Measurements from ENCODE around the gene RAB8A. TPM values are rescaled to one million over a fixed set of nuclear protein-coding genes. Genes with fewer than 3 reads are reported as not detected.

The RAB8A gene
- polyA plus RNA-seq: 132 TPM

- Mint-ChIP-seq H3K27ac (peak within 1 kb of the TSS; percentile 87 to 97 (median 93)), H3K4me1 (peaks cover 20 to 34% (median 23%) of the 10 kb centered on the region in 3 donors), H3K36me3 (no peaks in the 10 kb centered on the region), H3K4me3 (peak within 1 kb of the TSS; percentile 91 to 99 (median 98)), H3K9me3 (no peaks in the 10 kb centered on the region), H3K27me3 (no peaks in the 10 kb centered on the region)
Measured at GRCh38 chr19:16111160-16111908, at the start of gene RAB8A. RAB8A (plus strand) TSS chr19:16111889; CDS start chr19:16111902, 13 bp downstream.

- peaks cover 7 to 12% (median 11%) of the 10 kb centered on the region in 3 donors for H3K4me1 Mint-ChIP-seq
- no peaks in the 10 kb centered on the region for H3K9me3 Mint-ChIP-seq
- no peaks in the 10 kb centered on the region for H3K27me3 Mint-ChIP-seq
- H3K36me3 Mint-ChIP-seq: peaks cover 1% of the 10 kb centered on the region
- no peak overlapping the region for H3K4me3 Mint-ChIP-seq
- H3K27ac Mint-ChIP-seq: no peak overlapping the region
Measured at GRCh38 chr19:16061943-16062342, 49.7 kb upstream of the RAB8A start.

GRCh38 chr19:16062789-16063188 is 48.9 kb upstream of the RAB8A start:
- Mint-ChIP-seq H3K27ac (peak overlapping the region in 2 of 3 donors; percentile 9 to 73), H3K36me3 (peaks cover 1% of the 10 kb centered on the region), H3K4me1 (peaks cover 7 to 12% (median 11%) of the 10 kb centered on the region in 3 donors), H3K27me3 (no peaks in the 10 kb centered on the region), H3K4me3 (no peak overlapping the region), H3K9me3 (no peaks in the 10 kb centered on the region)

- Mint-ChIP-seq H3K27me3 (no peaks in the 10 kb centered on the region), H3K9me3 (no peaks in the 10 kb centered on the region), H3K4me3 (no peak overlapping the region), H3K36me3 (no peaks in the 10 kb centered on the region), H3K27ac (no peak overlapping the region), H3K4me1 (peaks cover 7 to 12% (median 11%) of the 10 kb centered on the region in 3 donors)
Measured at GRCh38 chr19:16064209-16064889, 47.3 kb upstream of the RAB8A start.

- Mint-ChIP-seq H3K27ac (peak overlapping the region in 2 of 3 donors; percentile 19 to 60), H3K4me1 (peaks cover 12 to 19% (median 17%) of the 10 kb centered on the region in 3 donors), H3K4me3 (peak overlapping the region in 1 of 4 donors; percentile 4), H3K27me3 (no peaks in the 10 kb centered on the region), H3K9me3 (no peaks in the 10 kb centered on the region), H3K36me3 (no peaks in the 10 kb centered on the region)
Measured at GRCh38 chr19:16066611-16067104, 45.0 kb upstream of the RAB8A start.

GRCh38 chr19:16067205-16067938 is 44.3 kb upstream of the RAB8A start:
- H3K27me3 Mint-ChIP-seq: no peaks in the 10 kb centered on the region
- no peaks in the 10 kb centered on the region for H3K9me3 Mint-ChIP-seq
- no peaks in the 10 kb centered on the region for H3K36me3 Mint-ChIP-seq
- peaks cover 12 to 19% (median 18%) of the 10 kb centered on the region in 3 donors for H3K4me1 Mint-ChIP-seq
- no peak overlapping the region for H3K4me3 Mint-ChIP-seq
- no peak overlapping the region for H3K27ac Mint-ChIP-seq

GRCh38 chr19:16068696-16069259 is 42.9 kb upstream of the RAB8A start:
- no peaks in the 10 kb centered on the region for H3K27me3 Mint-ChIP-seq
- no peaks in the 10 kb centered on the region for H3K36me3 Mint-ChIP-seq
- H3K4me3 Mint-ChIP-seq: no peak overlapping the region
- H3K9me3 Mint-ChIP-seq: no peaks in the 10 kb centered on the region
- H3K4me1 Mint-ChIP-seq: peaks cover 8 to 14% (median 13%) of the 10 kb centered on the region in 3 donors
- H3K27ac Mint-ChIP-seq: no peak overlapping the region

- H3K9me3 Mint-ChIP-seq: no peaks in the 10 kb centered on the region
- peaks cover 9 to 21% (median 20%) of the 10 kb centered on the region in 3 donors for H3K4me1 Mint-ChIP-seq
- no peak overlapping the region for H3K27ac Mint-ChIP-seq
- H3K27me3 Mint-ChIP-seq: no peaks in the 10 kb centered on the region
- H3K4me3 Mint-ChIP-seq: peak overlapping the region in 3 of 4 donors; percentile 59 to 88 (median 75)
- H3K36me3 Mint-ChIP-seq: no peaks in the 10 kb centered on the region
Measured at GRCh38 chr19:16069813-16070365, 41.8 kb upstream of the RAB8A start.

- Mint-ChIP-seq H3K4me3 (peak overlapping the region in 3 of 4 donors; percentile 59 to 88 (median 75)), H3K27me3 (no peaks in the 10 kb centered on the region), H3K9me3 (no peaks in the 10 kb centered on the region), H3K27ac (no peak overlapping the region), H3K4me1 (peaks cover 11 to 22% (median 22%) of the 10 kb centered on the region in 3 donors), H3K36me3 (no peaks in the 10 kb centered on the region)
Measured at GRCh38 chr19:16070366-16070990, 41.2 kb upstream of the RAB8A start.

GRCh38 chr19:16071072-16071691 is 40.5 kb upstream of the RAB8A start:
- Mint-ChIP-seq H3K9me3 (no peaks in the 10 kb centered on the region), H3K27me3 (no peaks in the 10 kb centered on the region), H3K4me1 (peaks cover 11 to 25% (median 25%) of the 10 kb centered on the region in 3 donors), H3K4me3 (peak overlapping the region in 2 of 4 donors; percentile 75 to 88), H3K36me3 (no peaks in the 10 kb centered on the region), H3K27ac (peak overlapping the region in 2 of 3 donors; percentile 75 to 84)

- H3K27ac Mint-ChIP-seq: peak overlapping the region; percentile 75 to 93 (median 89)
- peaks cover 11 to 29% (median 28%) of the 10 kb centered on the region in 3 donors for H3K4me1 Mint-ChIP-seq
- H3K36me3 Mint-ChIP-seq: no peaks in the 10 kb centered on the region
- peak overlapping the region in 1 of 4 donors; percentile 80 for H3K4me3 Mint-ChIP-seq
- no peaks in the 10 kb centered on the region for H3K9me3 Mint-ChIP-seq
- H3K27me3 Mint-ChIP-seq: no peaks in the 10 kb centered on the region
Measured at GRCh38 chr19:16073481-16073880, 38.2 kb upstream of the RAB8A start.

GRCh38 chr19:16073988-16074387 is 37.7 kb upstream of the RAB8A start:
- H3K4me1 Mint-ChIP-seq: peaks cover 16 to 34% (median 33%) of the 10 kb centered on the region in 3 donors
- H3K27ac Mint-ChIP-seq: peak overlapping the region; percentile 68 to 93 (median 89)
- no peaks in the 10 kb centered on the region for H3K9me3 Mint-ChIP-seq
- peak overlapping the region; percentile 31 to 80 (median 65) for H3K4me3 Mint-ChIP-seq
- no peaks in the 10 kb centered on the region for H3K27me3 Mint-ChIP-seq
- no peaks in the 10 kb centered on the region for H3K36me3 Mint-ChIP-seq

- no peaks in the 10 kb centered on the region for H3K27me3 Mint-ChIP-seq
- H3K4me3 Mint-ChIP-seq: peak overlapping the region; percentile 78 to 89 (median 80)
- peaks cover 20 to 39% (median 38%) of the 10 kb centered on the region in 3 donors for H3K4me1 Mint-ChIP-seq
- peak overlapping the region; percentile 89 to 96 (median 93) for H3K27ac Mint-ChIP-seq
- H3K36me3 Mint-ChIP-seq: no peaks in the 10 kb centered on the region
- no peaks in the 10 kb centered on the region for H3K9me3 Mint-ChIP-seq
Measured at GRCh38 chr19:16074488-16075365, 37.0 kb upstream of the RAB8A start.

Data from IgD-negative memory B cell (primary cell).